UCSD-AML1 (cell line): Measurements from ENCODE around the gene CES5A.
"Not testable (repeated sequence)": the region's sequence is repeated elsewhere in the genome, so short reads cannot be mapped to it uniquely, and the experiment has no call there.

Experiments
- DNase-seq: peaks from one replicate; lab custom pipeline; 2025; ENCODE audit not compliant: unreplicated experiment; lab: John Stamatoyannopoulos, UW

The CES5A gene

GRCh38 chr16:55875273-55875672 is at the start of gene CES5A:
Gene CES5A (minus strand): TSS chr16:55875373. CDS start chr16:55875221, 152 bp downstream.
- no peak for DNase-seq

GRCh38 chr16:55922662-55923061 is 47.5 kb upstream of the CES5A start:
- DNase-seq, result no peak

GRCh38 chr16:55917373-55918160 is 42.4 kb upstream of the CES5A start:
- DNase-seq, result no peak

GRCh38 chr16:55915096-55915827 is 40.1 kb upstream of the CES5A start:
- no peak for DNase-seq

- no peak for DNase-seq
These were observed 39.2 kb upstream of the CES5A start for GRCh38 chr16:55914383-55914782.

GRCh38 chr16:55913716-55914115 is 38.5 kb upstream of the CES5A start:
- DNase-seq, result no peak

- not testable (repeated sequence) for DNase-seq
These were observed 37.9 kb upstream of the CES5A start for GRCh38 chr16:55913121-55913520.

GRCh38 chr16:55912022-55912421 is 36.8 kb upstream of the CES5A start:
- DNase-seq, result no peak

GRCh38 chr16:55911616-55912015 is 36.4 kb upstream of the CES5A start:
- DNase-seq, result no peak

- no peak for DNase-seq
These were observed 34.7 kb upstream of the CES5A start for GRCh38 chr16:55909876-55910275.

- no peak for DNase-seq
These were observed 33.5 kb upstream of the CES5A start for GRCh38 chr16:55908641-55909040.

GRCh38 chr16:55907661-55908060 is 32.5 kb upstream of the CES5A start:
- no peak for DNase-seq

- no peak for DNase-seq
These were observed 30.9 kb upstream of the CES5A start for GRCh38 chr16:55906123-55906522.

- no peak for DNase-seq
These were observed 30.5 kb upstream of the CES5A start for GRCh38 chr16:55905651-55906050.

- DNase-seq, result no peak
These were observed 26.5 kb upstream of the CES5A start for GRCh38 chr16:55901566-55902217.

GRCh38 chr16:55900616-55901393 is 25.6 kb upstream of the CES5A start:
- no peak for DNase-seq

- DNase-seq, result no peak
These were observed 24.7 kb upstream of the CES5A start for GRCh38 chr16:55899857-55900256.

- DNase-seq, result no peak
These were observed 23.4 kb upstream of the CES5A start for GRCh38 chr16:55898592-55898991.

- DNase-seq, result no peak
These were observed 17.6 kb upstream of the CES5A start for GRCh38 chr16:55892821-55893220.

GRCh38 chr16:55889518-55889917 is 14.3 kb upstream of the CES5A start:
- DNase-seq, result no peak

- no peak for DNase-seq
These were observed 13.4 kb upstream of the CES5A start for GRCh38 chr16:55888546-55888945.
